OCI-LY3 (cell line): ENCODE data around the gene ACKR4.

Experiments used
- H2AFZ ChIP-seq: fragments of 200-600, 300-600 bp; shearing (Covaris generic); 2 replicates; pipeline ENCODE4 v1.6.0; 2014; ENCODE audit warnings: antibody characterized with exemption, low read depth, low read length
- H3K27ac ChIP-seq: fragments of 200-600, 300-600 bp; sonication (generic); 2 replicates; pipeline ENCODE4 v1.5.1; 2014; ENCODE audit warnings: mild to moderate bottlenecking, low read length, moderate library complexity, mixed read lengths
- H3K27me3 ChIP-seq: fragments of 200-600, 300-600 bp; sonication (generic); 2 replicates; pipeline ENCODE4 v1.6.1; 2014; ENCODE audit warnings: low read depth, low read length, mixed read lengths
- H3K36me3 ChIP-seq: fragments of 200-600, 300-600 bp; sonication (generic); replicated peaks from 2 replicates; pipeline ENCODE3; 2014; ENCODE audit warnings: low read depth, low read length, mixed read lengths
- H3K4me1 ChIP-seq: fragments of 300-600, 200-600 bp; sonication (generic); 2 replicates; pipeline ENCODE4 v1.6.1; 2014; ENCODE audit warnings: low read length, mixed read lengths
- H3K4me2 ChIP-seq: fragments of 200-600, 300-600 bp; sonication (generic); 2 replicates; pipeline ENCODE4 v1.6.1; 2014; ENCODE audit warnings: low read length, mixed read lengths
- H3K4me3 ChIP-seq: fragments of 300-600, 200-600 bp; sonication (generic); 2 replicates; pipeline ENCODE4 v1.5.1; 2014; ENCODE audit warnings: antibody characterized with exemption, mild to moderate bottlenecking, low read length, moderate library complexity
- H3K79me2 ChIP-seq: fragments of 300-600, 200-600 bp; shearing (Covaris generic); 2 replicates; pipeline ENCODE4 v1.6.1; 2014; ENCODE audit warnings: mild to moderate bottlenecking, low read length, mixed read lengths
- H3K9ac ChIP-seq: fragments of 300-600, 200-600 bp; shearing (Covaris generic); 2 replicates; pipeline ENCODE4 v1.6.0; 2014; ENCODE audit warnings: mild to moderate bottlenecking, low read length, moderate library complexity
- H3K9me3 ChIP-seq: fragments of 200-600, 300-600 bp; shearing (Covaris generic); 2 replicates; pipeline ENCODE4 v1.6.1; 2014; ENCODE audit warnings: low read length, mixed read lengths; ENCODE audit not compliant: insufficient read depth
- H4K20me1 ChIP-seq: fragments of 200-600, 300-600 bp; sonication (generic); 2 replicates; pipeline ENCODE4 v1.6.1; 2016; ENCODE audit warnings: low read length, mixed read lengths; ENCODE audit not compliant: insufficient read depth
- CTCF ChIP-seq: fragments of 200-600, 300-600 bp; sonication (generic); IDR thresholded peaks from 2 replicates; pipeline ENCODE4 v1.5.1; 2014; ENCODE audit warnings: antibody characterized with exemption, low read length, low read depth
- EZH2phosphoT487 ChIP-seq: fragments of 200-600 bp; shearing (Covaris generic); IDR thresholded peaks from 2 replicates; pipeline ENCODE4 v1.6.1; 2018; ENCODE audit warnings: antibody characterized with exemption, mixed run types, low read depth

The ACKR4 gene

GRCh38 chr3:132594498-132594897 lies 2.6 kb upstream of the ACKR4 start:
- no peaks in the 10 kb centered on the region for H3K36me3 ChIP-seq
- no peak overlapping the region for H3K4me3 ChIP-seq
- no peak overlapping the region for H2AFZ ChIP-seq
- H4K20me1 ChIP-seq, result 0 out of 2 replicates have a peak, but pooled peaks cover 3% of the 10 kb centered on the region
- H3K4me1 ChIP-seq, result 0 out of 2 replicates have a peak, but pooled peaks cover 5% of the 10 kb centered on the region
- H3K27me3 ChIP-seq, result no peaks in the 10 kb centered on the region
- TF ChIP-seq CTCF (no peak), EZH2phosphoT487 (no peak)
- H3K4me2 ChIP-seq, result no peak overlapping the region
- H3K9ac ChIP-seq, result no peak overlapping the region
- no peaks in the 10 kb centered on the region for H3K79me2 ChIP-seq
- H3K27ac ChIP-seq, result no peak overlapping the region
- no peaks in the 10 kb centered on the region for H3K9me3 ChIP-seq

GRCh38 chr3:132595014-132595413 lies 2.1 kb upstream of the ACKR4 start:
- Histone ChIP-seq H3K4me2 (no peak overlapping the region), H2AFZ (no peak overlapping the region), H3K9ac (no peak overlapping the region), H3K79me2 (no peaks in the 10 kb centered on the region), H3K27me3 (no peaks in the 10 kb centered on the region), H3K9me3 (no peaks in the 10 kb centered on the region), H3K4me3 (no peak overlapping the region), H4K20me1 (0 out of 2 replicates have a peak, but pooled peaks cover 3% of the 10 kb centered on the region), H3K27ac (no peak overlapping the region), H3K36me3 (no peaks in the 10 kb centered on the region), H3K4me1 (0 out of 2 replicates have a peak, but pooled peaks cover 5% of the 10 kb centered on the region)
- TF ChIP-seq CTCF, result no peak
- TF ChIP-seq EZH2phosphoT487, result no peak

- no peak overlapping the region for H3K4me2 ChIP-seq
Observed at GRCh38 chr3:132596326-132596725, 744 bp upstream of the ACKR4 start.

GRCh38 chr3:132597660-132598059 lies 590 bp downstream of the ACKR4 start:
- H3K27ac ChIP-seq, result no peak overlapping the region
- TF ChIP-seq CTCF, result no peak
- TF ChIP-seq EZH2phosphoT487, result no peak
- H2AFZ ChIP-seq, result no peak overlapping the region
- H3K9me3 ChIP-seq, result no peaks in the 10 kb centered on the region
- no peaks in the 10 kb centered on the region for H3K27me3 ChIP-seq
- H3K4me2 ChIP-seq, result no peak overlapping the region
- no peaks in the 10 kb centered on the region for H3K79me2 ChIP-seq
- no peak overlapping the region for H3K4me3 ChIP-seq
- H4K20me1 ChIP-seq, result 0 out of 2 replicates have a peak, but pooled peaks cover 3% of the 10 kb centered on the region
- H3K4me1 ChIP-seq, result 0 out of 2 replicates have a peak, but pooled peaks cover 5% of the 10 kb centered on the region
- no peak overlapping the region for H3K9ac ChIP-seq
- no peaks in the 10 kb centered on the region for H3K36me3 ChIP-seq

More at GRCh38 chr3:132596326-132596725, 744 bp upstream of the ACKR4 start:
- no peak overlapping the region for H3K27ac ChIP-seq
- H4K20me1 ChIP-seq, result 0 out of 2 replicates have a peak, but pooled peaks cover 3% of the 10 kb centered on the region
- H3K9ac ChIP-seq, result no peak overlapping the region
- 0 out of 2 replicates have a peak, but pooled peaks cover 5% of the 10 kb centered on the region for H3K4me1 ChIP-seq
- no peaks in the 10 kb centered on the region for H3K27me3 ChIP-seq
- TF ChIP-seq CTCF, result no peak
- TF ChIP-seq EZH2phosphoT487, result no peak
- no peak overlapping the region for H2AFZ ChIP-seq
- H3K9me3 ChIP-seq, result no peaks in the 10 kb centered on the region
- no peaks in the 10 kb centered on the region for H3K36me3 ChIP-seq
- H3K4me3 ChIP-seq, result no peak overlapping the region
- no peaks in the 10 kb centered on the region for H3K79me2 ChIP-seq
